H1 (cell line): ENCODE data around the gene LRRC9.
"Not testable (repeated sequence)": the region's sequence is repeated elsewhere in the genome, so short reads cannot be mapped to it uniquely, and the experiment has no call there.

Source experiments
- ATF3 ChIP-seq: IDR thresholded peaks from 2 replicates; pipeline ENCODE4 v1.6.1; 2011; ENCODE audit warnings: low read depth, mild to moderate bottlenecking, low read length; ENCODE audit not compliant: insufficient read depth
- CTCF ChIP-seq, 3 experiments: IDR thresholded peaks; 1 replicate in 2 of 3; 2 replicates in 1 of 3; pipeline versions ENCODE4 v1.5.1 to v1.6.1; 2011; ENCODE audit warnings: low read length in 3 of 3, mild to moderate bottlenecking in 3 of 3, inconsistent platforms in 2 of 3, low read depth in 1 of 3, moderate library complexity in 1 of 3; ENCODE audit not compliant: insufficient read depth in 1 of 3; ENCODE audit errors: control extremely low read depth in 1 of 3
- MAX ChIP-seq: IDR thresholded peaks from 2 replicates; pipeline ENCODE4 v1.6.1; 2012; ENCODE audit warnings: inconsistent platforms
- POLR2AphosphoS5 ChIP-seq: IDR thresholded peaks from 2 replicates; pipeline ENCODE4 v1.6.1; 2011; ENCODE audit warnings: low read depth, low read length

GRCh38 chr14:59952141-59952540, 32.2 kb downstream of the LRRC9 start:
- not testable (repeated sequence) for TF ChIP-seq MAX; ATF3; CTCF (IDR thresholded peaks at IDR 0.05; ENCODE audit: control extremely low read depth in 1 of 3, insufficient read depth in 1 of 3, low read depth in 1 of 3, low read length in 3 of 3); POLR2AphosphoS5
